Measurements from ENCODE around the gene FHIP1A.
"Not testable (repeated sequence)": the region's sequence is repeated elsewhere in the genome, so short reads cannot be mapped to it uniquely, and the experiment has no call there.

Gene FHIP1A

DNA sequence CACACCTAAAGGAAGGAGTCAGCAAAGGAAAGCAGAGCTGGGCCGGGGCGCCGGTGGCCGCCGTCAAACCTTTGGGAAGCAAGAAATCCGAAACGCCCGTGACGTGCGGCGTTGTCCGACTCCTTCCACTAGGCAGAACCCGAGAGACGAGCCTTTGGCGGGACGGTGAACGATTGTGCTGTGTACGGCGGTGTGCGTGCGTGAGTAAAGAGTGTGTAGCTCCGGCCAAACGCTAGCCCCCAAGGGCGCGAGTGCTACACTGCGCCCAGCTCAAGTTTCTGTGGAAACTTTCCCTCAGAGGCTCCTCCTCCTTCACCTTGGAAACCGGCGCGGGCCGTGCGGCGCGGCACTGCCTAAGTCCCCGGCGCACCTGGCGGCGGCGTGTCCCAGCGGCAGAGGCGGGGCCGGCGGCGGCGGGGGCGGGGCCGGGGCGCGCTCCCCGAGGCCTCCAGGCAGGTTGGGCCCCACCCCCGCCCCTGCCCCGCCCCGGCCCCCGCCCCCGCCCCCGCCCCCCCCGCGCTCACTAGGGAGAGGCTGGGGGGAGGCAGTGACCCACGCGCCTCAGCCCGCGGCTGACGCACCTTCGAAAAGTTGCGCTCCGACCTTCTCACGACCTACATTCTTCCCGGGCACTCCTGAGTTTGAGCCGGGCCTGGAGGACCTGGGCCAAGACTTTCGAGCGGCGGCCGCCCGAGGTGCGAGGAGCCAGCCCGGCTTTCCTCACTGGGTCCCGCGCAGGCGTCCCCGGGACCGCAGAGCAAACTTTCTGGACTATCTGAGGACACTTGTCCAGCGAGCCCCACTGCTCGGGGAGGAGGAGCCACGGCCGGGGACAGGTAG, at the start of gene FHIP1A:
Gene FHIP1A, plus strand, starts transcription at position 547 of the 840 bp plus-strand sequence. CDS start 157,084 bp downstream, outside the sequence.
- peak in 21 of 51 donors; percentile 3 to 58 (median 23) for DNase-seq

DNA sequence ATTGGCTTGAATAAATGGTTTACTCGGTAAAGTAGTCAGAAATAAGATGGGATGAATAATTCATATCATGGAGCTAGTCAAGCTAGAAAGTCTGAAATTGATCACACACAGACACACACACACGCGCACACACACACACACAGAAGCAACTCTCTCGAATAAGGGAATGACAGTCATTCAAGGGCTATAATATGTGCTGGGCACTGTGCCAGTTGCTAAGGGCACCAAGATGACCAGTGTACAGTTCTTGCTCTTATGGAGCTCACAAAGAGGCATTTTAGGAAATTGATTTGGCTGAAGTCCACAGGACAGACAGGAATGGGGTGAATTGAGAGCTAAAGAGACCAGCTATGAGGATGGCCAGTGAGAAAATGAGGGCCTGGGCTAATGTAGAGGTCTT, 49.4 kb upstream of the FHIP1A start:
- peak in 12 of 51 donors; percentile 0 to 61 (median 2) for DNase-seq

DNA sequence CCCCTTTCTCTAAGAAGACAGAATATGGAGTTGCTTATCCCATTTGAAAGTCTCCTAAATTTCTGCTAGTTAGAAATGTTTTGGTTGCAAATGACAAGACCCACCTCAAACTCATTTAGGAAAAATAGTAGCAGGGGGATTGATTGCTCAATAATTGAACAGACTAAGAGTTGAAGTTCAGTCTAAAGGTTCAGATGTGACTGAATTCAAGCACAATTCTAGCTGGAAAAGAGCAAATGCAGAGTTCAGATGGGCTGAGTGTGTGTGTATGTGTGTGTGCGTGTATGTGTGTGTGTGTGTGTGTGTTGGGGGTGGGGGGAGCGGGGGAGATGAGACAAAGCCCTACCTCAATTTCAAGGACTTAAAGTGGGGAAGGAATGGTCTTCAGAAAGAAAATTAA, 47.9 kb upstream of the FHIP1A start:
- DNase-seq = no peak

DNA sequence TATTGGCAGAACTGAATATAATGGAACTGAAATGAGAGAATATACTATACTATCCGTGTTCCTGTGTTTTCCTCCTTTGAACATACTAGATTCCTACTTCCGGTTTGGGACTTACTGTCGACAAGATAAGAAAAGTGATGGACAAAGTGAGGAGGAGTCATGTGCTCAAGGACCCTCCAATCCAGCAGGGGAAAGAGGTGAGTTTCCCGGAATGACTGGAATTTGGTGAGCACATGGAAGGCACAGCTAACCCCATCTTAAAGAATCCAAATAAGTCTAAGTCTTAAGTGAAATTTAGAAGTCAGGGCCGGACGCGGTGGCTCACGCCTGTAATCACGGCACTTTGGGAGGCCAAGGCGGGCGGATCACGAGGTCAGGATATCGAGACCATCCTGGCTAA, 47.0 kb upstream of the FHIP1A start:
- no peak for DNase-seq

DNA sequence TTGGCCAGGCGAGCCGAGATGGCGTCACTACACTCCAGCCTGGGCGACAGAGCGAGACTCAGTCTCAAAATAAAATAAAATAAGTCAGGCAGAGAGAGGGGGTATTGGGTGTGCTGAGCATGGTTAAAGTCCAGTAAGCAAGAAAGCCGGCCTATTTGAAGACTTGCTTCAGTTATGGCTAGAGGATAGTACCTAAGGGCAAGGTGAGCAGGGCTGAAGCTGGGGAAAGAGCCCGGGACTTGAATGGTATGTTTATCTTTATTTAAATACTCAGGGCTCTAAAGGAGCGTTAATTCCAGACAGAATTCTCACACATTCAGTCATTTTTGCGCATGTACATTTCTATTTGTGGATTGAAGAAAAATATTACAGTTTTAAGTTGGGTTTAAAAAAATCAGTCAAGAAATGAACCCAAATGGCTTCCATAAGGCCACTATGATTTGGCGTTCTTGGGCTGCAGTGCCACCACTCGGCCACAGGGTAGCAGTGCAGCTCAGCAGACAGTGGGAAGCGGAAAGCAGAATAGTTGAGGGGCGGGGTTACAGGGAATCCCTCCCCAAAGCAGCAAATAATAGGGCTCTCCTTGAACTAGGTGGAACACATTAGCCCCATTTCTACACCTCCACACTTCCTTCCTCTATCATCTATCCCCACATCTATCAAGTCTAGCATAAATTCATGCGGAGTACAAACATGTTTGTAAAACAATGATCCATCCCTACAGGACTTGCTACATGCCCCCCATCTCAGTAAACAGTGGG, 46.4 kb upstream of the FHIP1A start:
- DNase-seq = peak in 48 of 51 donors; percentile 2 to 82 (median 43)

DNA sequence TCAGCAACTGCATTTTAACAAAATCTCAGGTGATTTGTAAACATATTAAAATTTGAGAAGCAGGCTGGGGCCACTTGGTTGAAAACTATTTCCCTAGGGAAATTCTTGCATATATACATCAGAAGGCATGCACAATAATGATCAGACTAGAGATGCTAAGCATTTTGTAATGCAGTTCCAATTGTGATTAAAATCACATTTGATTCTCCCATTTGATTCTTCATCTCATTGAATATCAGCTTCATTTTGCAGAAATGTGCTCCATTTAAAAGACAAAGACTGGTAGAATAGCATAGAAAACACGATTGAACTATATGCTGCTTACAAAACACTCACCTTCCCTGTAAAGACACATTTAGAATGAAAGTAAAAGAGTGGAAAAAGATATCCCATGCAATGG, 32.4 kb upstream of the FHIP1A start:
- DNase-seq = no peak

DNA sequence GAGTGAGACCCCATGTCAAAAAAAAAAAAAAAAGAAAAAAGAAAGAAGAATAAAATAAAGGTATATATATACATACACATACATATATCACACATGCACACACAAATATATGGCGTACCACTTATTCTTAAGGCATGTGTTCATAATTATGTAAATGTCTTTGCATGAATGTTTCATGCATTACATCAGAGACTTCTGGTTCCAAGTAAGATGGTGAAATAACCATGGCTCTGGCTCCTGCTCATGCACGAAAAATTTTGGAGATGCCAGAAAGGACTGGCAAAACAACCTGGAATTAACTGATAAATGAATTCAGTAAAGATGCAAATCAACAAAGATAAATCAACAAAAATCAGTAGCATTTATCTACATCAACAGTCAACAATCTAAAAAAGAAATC, 19.7 kb upstream of the FHIP1A start:
- DNase-seq = no peak

DNA sequence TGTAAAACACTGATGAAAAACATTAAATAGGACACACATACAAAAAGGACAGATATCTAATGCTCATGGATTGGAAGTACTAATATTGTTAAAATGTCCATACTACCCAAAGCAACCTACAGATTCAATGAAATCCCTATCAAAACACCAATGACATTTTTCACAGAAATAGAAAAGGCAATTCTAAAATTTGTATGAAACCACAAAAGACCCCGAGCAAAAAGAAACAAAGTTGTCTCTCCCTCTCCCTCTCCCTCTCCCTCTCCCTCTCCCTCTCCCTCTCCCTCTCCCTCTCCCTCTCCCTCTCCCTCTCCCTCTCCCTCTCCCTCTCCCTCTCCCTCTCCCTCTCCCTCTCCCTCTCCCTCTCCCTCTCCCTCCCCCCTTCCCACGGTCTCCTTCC, 19.2 kb upstream of the FHIP1A start:
- DNase-seq = not testable (repeated sequence)

DNA sequence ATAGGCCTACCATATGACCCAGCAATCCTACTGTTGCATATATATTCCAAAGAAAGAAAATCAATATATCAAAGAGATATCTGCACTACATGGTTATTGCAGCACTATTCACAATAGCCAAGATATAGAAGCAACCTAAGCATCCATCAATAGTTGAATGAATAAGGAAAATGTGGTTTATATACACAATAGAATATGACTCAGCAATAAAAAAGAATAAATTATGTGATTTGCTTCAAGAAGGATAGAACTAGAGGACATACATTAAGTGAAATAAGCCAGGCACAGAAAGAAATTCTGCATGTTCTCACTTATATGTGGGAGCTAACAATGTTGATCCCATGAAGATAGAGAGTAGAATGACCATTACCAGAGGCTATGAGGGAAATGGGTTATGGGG, 13.1 kb upstream of the FHIP1A start:
- DNase-seq = no peak

DNA sequence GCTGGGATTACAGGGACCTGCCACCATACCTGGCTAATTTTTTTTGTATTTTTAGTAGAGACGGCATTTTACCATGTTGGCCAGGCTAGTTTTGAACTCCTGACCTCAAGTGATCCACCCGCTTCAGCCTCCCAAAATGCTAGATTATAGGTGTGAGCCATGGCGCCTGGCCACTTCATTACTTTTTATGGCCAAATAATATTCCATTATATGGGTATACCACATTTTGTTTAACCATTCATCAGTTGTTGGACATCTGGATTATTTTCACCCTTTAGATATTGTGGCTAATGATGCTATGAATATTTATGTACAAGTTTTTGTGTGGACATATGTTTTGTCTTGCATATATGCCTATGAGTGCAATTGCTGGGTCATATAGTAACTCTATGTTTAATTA, 8.6 kb upstream of the FHIP1A start:
- DNase-seq = no peak

DNA sequence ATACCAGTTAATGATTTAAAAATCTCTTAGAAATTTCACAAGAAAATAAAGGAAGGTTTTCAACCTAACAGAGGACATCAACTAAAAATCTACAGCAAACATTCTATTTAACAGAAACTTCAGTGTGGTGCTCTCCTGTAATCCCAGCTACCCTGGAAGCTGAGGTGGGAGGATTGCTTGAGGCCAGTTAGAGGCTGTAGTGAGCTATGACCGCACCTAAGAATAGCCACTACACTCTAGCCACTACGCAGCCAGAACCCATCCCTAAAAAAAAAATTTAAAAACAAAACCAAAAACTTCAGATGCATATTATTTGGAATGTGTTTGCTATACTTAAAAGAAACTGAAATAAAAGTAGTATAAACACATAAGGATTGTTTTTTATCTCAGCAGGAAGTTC, 7.2 kb upstream of the FHIP1A start:
- DNase-seq = no peak

DNA sequence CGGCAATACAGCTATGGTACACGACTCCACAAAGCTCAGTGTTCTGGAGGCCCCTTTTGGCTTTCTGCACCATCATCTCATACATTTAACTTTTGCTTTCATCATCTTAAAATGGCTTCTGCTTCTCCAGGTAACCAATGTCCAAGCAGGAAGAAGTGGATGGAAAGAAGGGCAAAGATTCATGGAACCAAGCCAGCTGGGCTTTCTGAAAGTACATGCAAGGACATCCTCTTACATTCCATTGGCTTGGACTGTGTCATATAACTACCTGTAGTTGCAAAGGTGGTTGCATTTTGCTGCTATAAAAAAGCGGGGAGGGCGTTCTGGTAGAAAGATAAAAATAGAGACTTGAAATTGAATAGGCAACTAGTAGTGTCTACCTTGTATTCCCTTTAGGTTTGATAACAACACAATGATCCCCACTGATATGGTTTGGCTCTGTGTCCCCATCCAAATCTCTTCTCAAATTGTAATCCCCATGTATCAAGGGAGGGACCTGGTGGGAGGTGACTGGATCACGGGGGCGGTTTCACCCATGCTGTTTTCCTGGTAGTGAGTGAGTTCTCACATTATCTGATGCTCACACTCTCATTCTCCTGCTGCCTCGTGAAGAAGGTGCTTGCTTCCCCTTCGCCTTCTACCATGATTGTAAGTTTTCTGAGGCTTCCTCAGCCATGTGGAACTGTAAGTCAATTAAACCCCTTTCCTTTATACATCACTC, 6.7 kb upstream of the FHIP1A start:
- DNase-seq = no peak

DNA sequence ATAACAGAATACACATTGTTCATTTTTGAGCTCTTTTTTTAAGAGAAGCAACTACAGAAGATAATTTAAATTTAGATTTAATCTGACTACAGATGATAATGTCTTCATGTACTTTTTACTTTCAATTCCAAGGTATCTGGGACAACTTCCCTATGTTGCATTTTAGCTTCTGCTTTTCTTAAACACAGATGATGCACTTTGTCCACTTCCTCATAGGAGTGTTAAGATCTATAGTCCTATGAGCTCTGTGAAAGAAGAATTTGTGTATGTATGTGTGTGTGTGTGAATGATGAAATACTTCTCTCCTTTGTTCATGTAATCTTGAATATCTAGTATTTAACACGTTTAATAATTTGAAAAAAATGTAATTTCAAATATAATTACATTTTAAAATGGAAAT, 5.3 kb upstream of the FHIP1A start:
- DNase-seq = no peak

DNA sequence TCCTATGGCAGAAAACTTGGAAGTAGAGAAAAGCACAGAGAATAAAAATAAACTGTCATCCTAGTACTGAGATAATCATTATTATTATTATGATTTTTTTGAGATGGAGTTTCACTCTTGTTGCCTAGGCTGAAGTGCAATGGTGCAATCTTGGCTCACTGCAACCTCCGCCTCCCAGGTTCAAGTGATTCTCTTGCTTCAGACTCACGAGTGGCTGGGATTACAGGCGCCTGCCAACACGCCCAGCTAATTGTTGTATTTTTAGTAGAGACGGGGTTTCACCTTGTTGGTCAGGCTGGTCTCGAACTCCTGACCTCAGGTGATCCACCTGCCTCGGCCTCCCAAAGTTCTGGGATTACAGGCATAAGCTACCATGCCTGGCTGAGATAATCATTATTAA, 4.2 kb upstream of the FHIP1A start:
- not testable (repeated sequence) for DNase-seq

DNA sequence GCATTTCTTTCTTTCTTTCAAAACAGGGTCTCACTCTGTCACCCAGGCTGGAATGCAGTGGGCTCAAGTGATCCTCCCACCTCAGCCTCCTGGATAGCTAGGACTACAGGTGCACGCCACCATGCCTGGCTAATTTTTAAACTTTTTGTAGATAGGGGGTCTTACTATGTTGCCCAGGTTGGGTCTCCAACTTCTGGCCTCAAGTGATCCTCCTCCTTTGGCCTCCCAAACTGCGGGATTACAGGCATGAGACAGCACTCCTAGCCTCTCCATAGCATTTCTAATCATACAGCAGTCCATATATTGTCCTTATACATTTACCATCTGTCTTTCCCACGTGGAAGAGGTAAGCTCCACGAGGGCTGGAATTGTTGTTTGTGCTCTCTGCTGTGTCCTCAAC, 2.0 kb upstream of the FHIP1A start:
- DNase-seq = no peak

DNA sequence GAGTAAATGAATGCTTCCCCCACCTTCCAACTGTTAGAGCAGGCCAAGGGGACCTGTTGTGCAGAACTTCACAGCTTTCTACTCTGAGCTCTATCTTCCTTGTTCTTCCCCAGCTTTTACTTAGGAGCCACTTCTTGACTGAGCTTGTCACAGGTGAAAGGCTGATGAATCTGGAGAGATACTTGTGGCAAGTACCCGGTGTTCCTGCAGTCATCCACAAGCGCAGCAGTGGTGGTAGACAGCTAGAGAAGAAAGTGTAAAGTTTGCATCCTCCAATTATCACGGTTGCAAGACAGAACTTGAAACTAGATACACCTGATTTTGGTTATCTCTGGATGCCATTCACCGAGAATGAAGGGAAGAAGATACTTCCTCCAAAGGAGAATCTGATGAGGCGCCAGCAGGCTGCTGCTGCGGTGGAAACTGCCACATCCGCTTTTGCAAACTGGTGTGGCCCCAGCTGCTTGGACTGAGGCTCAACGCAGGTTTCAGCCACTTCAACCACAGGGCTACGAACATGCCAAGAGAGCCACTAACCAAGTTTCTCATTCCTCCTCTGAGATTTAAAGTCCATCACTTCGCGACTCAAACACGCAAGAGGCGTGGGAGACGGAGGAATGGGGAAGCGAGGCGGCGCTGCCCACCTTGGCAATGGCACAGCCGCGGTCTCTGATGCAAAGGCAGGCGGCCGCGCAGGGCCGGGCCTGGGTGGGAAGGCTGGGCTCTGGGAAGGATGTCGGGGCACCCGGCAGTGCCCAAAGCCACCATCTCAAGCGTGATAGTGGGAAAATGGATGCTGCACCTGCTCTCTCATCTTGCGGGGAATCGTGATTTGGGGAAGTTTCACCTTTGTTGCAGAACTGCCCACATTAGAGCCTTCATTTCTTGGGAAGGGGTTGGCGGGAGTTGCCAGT, 1.3 kb upstream of the FHIP1A start:
- peak in 23 of 51 donors; percentile 2 to 55 (median 10) for DNase-seq

DNA sequence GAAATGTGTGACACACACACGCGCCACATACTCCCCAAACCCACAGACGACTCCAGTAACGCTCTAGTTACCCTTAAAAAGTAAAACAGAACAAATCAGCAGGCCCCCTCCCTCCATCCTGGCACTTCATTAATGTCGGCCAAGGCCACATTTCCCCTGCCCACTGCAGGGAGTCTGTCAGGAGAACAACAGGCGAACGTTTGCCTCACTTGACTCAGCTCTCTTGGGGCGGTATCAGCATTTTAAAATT, 671 bp upstream of the FHIP1A start:
- no peak for DNase-seq

DNA sequence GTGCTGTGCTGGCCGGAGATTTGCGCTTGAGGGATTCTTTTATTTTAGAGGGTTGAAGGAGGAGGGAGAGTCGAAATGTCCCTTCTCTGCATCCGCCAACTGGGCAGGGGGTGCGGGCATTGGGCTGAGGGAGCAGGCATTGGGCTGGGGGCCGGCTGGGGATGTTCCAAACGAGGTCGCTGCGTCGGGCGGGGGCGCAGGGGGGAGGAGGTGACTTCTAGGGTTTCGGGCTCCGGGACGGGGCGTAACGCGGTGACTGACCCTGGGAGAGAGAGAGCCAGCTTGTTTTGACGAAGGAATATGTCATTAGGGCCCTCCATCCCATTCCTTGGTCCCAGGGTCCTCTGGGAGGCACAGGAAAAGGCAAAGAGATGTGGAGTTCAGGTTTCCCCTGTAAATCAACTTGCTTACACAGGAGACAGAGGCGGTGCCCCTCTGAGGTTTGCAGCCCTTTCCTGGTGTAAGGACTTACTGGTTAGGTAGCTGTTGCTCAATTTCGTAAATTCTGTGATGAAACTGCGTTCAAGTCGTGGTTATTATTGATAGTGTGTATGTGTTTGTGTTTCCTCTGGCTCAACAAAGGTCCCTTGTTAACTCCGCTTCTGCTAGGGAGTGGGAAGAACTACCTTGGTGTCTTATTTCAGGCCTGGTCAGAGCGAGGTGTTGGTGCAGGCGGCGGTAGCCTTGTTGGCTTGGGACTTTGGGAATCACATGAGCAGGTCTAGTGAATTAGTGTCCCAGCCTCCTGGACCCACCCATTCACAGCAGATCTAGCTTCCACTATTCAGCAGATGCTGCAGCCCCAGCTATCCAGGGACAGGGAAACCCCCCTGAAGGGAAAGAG, 716 bp downstream of the FHIP1A start:
- no peak for DNase-seq

DNA sequence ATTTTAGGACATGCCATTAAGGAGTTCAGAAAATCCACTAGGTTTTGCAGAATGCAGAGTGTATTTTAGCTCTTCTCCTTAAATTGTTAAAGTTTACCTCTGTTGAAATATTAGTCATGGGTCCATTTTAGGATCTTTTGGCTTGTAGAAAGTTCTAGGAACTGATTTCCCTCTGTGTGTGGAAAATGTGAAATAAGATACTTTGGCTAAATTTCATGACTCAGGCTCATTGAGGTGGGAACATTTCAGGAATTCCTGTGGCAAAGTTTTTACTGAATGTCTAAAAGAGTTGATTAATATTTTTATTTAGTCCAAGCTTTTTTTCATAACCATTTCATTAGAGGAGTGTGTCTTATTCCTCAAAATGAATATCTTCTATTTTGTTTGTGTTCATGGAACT, 7.0 kb downstream of the FHIP1A start:
- no peak for DNase-seq

DNA sequence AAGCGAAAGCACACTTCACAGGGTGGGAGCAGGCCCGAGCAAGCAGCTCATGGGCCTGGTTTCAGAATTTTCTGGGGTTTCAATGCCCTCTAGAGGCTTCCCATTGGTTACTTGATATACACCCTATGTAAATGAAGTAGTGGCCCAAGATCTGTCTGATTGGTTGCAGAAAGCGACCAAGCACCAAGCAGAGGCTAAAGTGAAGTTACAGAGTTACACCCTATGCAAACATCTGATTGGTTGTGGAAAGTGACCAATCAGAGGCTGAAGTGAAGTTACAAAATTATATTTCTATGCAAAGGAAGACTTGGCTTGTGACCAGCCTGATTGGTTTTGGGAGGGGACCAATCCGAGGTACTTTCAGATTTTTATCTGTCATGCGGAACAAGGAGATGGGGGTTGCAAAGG, 8.2 kb downstream of the FHIP1A start:
- no peak for DNase-seq

Data from hypothalamus (tissue), 51 donors.